Lower lobe of right lung (tissue), 2 donors: Measurements from ENCODE around the gene CKAP5. TPM values are rescaled to one million over a fixed set of nuclear protein-coding genes. Genes with fewer than 3 reads are reported as not detected.
"Not testable (repeated sequence)": the region's sequence is repeated elsewhere in the genome, so short reads cannot be mapped to it uniquely, and the experiment has no call there.

ENCODE experiments used
- ATAC-seq, 2 donors: fragments of 200-7000 bp; cut with Tn5 transposase; one replicate each; pipeline ENCODE4 v1.9.1; 2020 to 2022; ENCODE audit warnings: mild to moderate bottlenecking in 2 of 2, moderate library complexity in 2 of 2
- DNase-seq: peaks from one replicate; pipeline ENCODE4 v3.0.0-alpha.2; 2020
- H3K27ac ChIP-seq: fragments of 200-600 bp; one replicate; pipeline ENCODE4 v1.8.0; 2022
- H3K27me3 ChIP-seq: fragments of 200-600 bp; one replicate; pipeline ENCODE4 v1.8.0; 2022; ENCODE audit warnings: low read depth
- H3K36me3 ChIP-seq: fragments of 200-600 bp; one replicate; pipeline ENCODE4 v1.8.0; 2022; ENCODE audit warnings: mild to moderate bottlenecking
- H3K4me1 ChIP-seq: fragments of 200-600 bp; one replicate; pipeline ENCODE4 v1.8.0; 2022
- H3K4me3 ChIP-seq: fragments of 200-600 bp; one replicate; pipeline ENCODE4 v1.8.0; 2022; ENCODE audit warnings: mild to moderate bottlenecking
- H3K9me3 ChIP-seq: fragments of 200-600 bp; one replicate; pipeline ENCODE4 v1.8.0; 2022
- CTCF ChIP-seq: fragments of 200-600 bp; IDR thresholded peaks from one replicate; pipeline ENCODE4 v1.8.0; 2022; ENCODE audit warnings: antibody characterized with exemption, mild to moderate bottlenecking
- intact Hi-C: fragments of 100-400 bp; cut with DNase I; formaldehyde crosslinking; loops from one replicate; pipeline ENCODE4 v1.11.0; 2022
- total RNA-seq: library from RNA; stranded (reverse); fragmentation: NEBNext Ultra II Directional; extraction: Animal tissue kit (Norgen Biotek cat#: 25700); gene quantifications from one replicate; pipeline ENCODE4 v1.2.1, GENCODE V29; 2021
- donor health status: DM: no; HTN: yes; CAD: no; lungs with severe emphysema.

Gene CKAP5
- total RNA-seq, 1 donor from 2014 or later: 59.7 TPM

- no peak for DNase-seq
- no peaks in the 10 kb centered on the region for H3K9me3 ChIP-seq
- H3K4me1 ChIP-seq: no peaks in the 10 kb centered on the region
- ATAC-seq: peak; percentile 63 to 77
- intact Hi-C loops: no loop called here
- no peaks in the 10 kb centered on the region for H3K27me3 ChIP-seq
- no peak overlapping the region for H3K4me3 ChIP-seq
- no peaks in the 10 kb centered on the region for H3K36me3 ChIP-seq
- H3K27ac ChIP-seq: no peak overlapping the region
- TF ChIP-seq CTCF: no peak
Observed at GRCh38 chr11:46718155-46719019, 127.7 kb downstream of the CKAP5 start.

- H3K9me3 ChIP-seq, DNase-seq, H3K27ac ChIP-seq, intact Hi-C loops, ATAC-seq, H3K27me3 ChIP-seq, H3K4me3 ChIP-seq, H3K4me1 ChIP-seq, H3K36me3 ChIP-seq: not testable (repeated sequence)
Observed at GRCh38 chr11:46717825-46718154, 128.3 kb downstream of the CKAP5 start.

GRCh38 chr11:46712874-46713576, 133.1 kb downstream of the CKAP5 start:
- Histone ChIP-seq H3K4me1 (no peaks in the 10 kb centered on the region), H3K4me3 (no peak overlapping the region), H3K27ac (no peak overlapping the region), H3K27me3 (no peaks in the 10 kb centered on the region), H3K36me3 (no peaks in the 10 kb centered on the region), H3K9me3 (no peaks in the 10 kb centered on the region)
- DNase-seq (no peak), ATAC-seq (no peak)
- no peak for TF ChIP-seq CTCF
- intact Hi-C loops: no loop called here

GRCh38 chr11:46711303-46711702, 134.8 kb downstream of the CKAP5 start:
- H3K27me3 ChIP-seq: no peaks in the 10 kb centered on the region
- no peaks in the 10 kb centered on the region for H3K4me1 ChIP-seq
- no peak for ATAC-seq
- TF ChIP-seq CTCF: no peak
- H3K27ac ChIP-seq: peak overlapping the region; percentile 60
- intact Hi-C loops: no loop called here
- DNase-seq: no peak
- H3K9me3 ChIP-seq: no peaks in the 10 kb centered on the region
- H3K4me3 ChIP-seq: no peak overlapping the region
- H3K36me3 ChIP-seq: peaks cover 12% of the 10 kb centered on the region

GRCh38 chr11:46710821-46711269, 135.2 kb downstream of the CKAP5 start:
- ATAC-seq: peak; percentile 50 to 75
- no peaks in the 10 kb centered on the region for H3K4me1 ChIP-seq
- H3K36me3 ChIP-seq: peaks cover 17% of the 10 kb centered on the region
- H3K4me3 ChIP-seq: no peak overlapping the region
- DNase-seq: no peak
- intact Hi-C loops: no loop called here
- H3K9me3 ChIP-seq: no peaks in the 10 kb centered on the region
- peak overlapping the region; percentile 60 for H3K27ac ChIP-seq
- no peak for TF ChIP-seq CTCF
- H3K27me3 ChIP-seq: no peaks in the 10 kb centered on the region

GRCh38 chr11:46709351-46709750, 136.7 kb downstream of the CKAP5 start:
- H3K27ac ChIP-seq, DNase-seq, ATAC-seq, H3K27me3 ChIP-seq, H3K9me3 ChIP-seq, H3K4me1 ChIP-seq, intact Hi-C loops, H3K4me3 ChIP-seq: not testable (repeated sequence)
- peaks cover 32% of the 10 kb centered on the region for H3K36me3 ChIP-seq
